ENCODE results near the gene IRF1. TPM values are rescaled to one million over a fixed set of nuclear protein-coding genes. Genes with fewer than 3 reads are reported as not detected.

Gene IRF1
- total RNA-seq, 2 donors from 2014 or later: 12.2 to 15.5 TPM

- DNase-seq (no peak), ATAC-seq (no peak)
- peak overlapping the region in 1 of 4 donors; percentile 14 for H3K27ac ChIP-seq
- no peaks in the 10 kb centered on the region for H3K36me3 ChIP-seq (replicated peaks in 1 of 2; ENCODE audit: insufficient read depth in 1 of 2, low read depth in 2 of 2)
- H3K4me3 ChIP-seq: no peak overlapping the region
- no peaks in the 10 kb centered on the region for H3K27me3 ChIP-seq
- WGBS, 2 donors: 72 to 91% methylated on average over 12 of the region's 12 CpGs
- H3K9me3 ChIP-seq: no peaks in the 10 kb centered on the region
- intact Hi-C loops (cut with DNase I): no loop called here
- H3K4me1 ChIP-seq: peaks cover 30% of the 10 kb centered on the region
- TF ChIP-seq CTCF (IDR thresholded peaks at IDR 0.05): no peak
- no peak for TF ChIP-seq POLR2A (IDR thresholded peaks at IDR 0.05)
These were observed 55.9 kb downstream of the IRF1 start for GRCh38 chr5:132434416-132435286.

- 94 to 95% methylated on average over 6 of the region's 6 CpGs for WGBS, 2 donors
- H3K4me1 ChIP-seq: peaks cover 45% of the 10 kb centered on the region
These were observed 57.4 kb downstream of the IRF1 start for GRCh38 chr5:132433141-132433540.

GRCh38 chr5:132431632-132432031, 58.9 kb downstream of the IRF1 start:
- intact Hi-C loops (cut with DNase I): no loop called here
- H3K4me1 ChIP-seq: peaks cover 53% of the 10 kb centered on the region
- H3K27me3 ChIP-seq: no peaks in the 10 kb centered on the region
- no peaks in the 10 kb centered on the region for H3K36me3 ChIP-seq (replicated peaks in 1 of 2; ENCODE audit: insufficient read depth in 1 of 2, low read depth in 2 of 2)
- no peak for DNase-seq
- 77 to 94% methylated on average over 4 of the region's 4 CpGs for WGBS, 2 donors
- H3K4me3 ChIP-seq: no peak overlapping the region
- H3K9me3 ChIP-seq: no peaks in the 10 kb centered on the region
- no peak overlapping the region for H3K27ac ChIP-seq
- no peak for ATAC-seq
- no peak for TF ChIP-seq CTCF (IDR thresholded peaks at IDR 0.05)
- no peak for TF ChIP-seq POLR2A (IDR thresholded peaks at IDR 0.05)

More at GRCh38 chr5:132433141-132433540, 57.4 kb downstream of the IRF1 start:
- TF ChIP-seq CTCF (IDR thresholded peaks at IDR 0.05) (no peak), POLR2A (IDR thresholded peaks at IDR 0.05) (no peak)
- Histone ChIP-seq H3K27me3 (no peaks in the 10 kb centered on the region), H3K36me3 (replicated peaks in 1 of 2; ENCODE audit: insufficient read depth in 1 of 2, low read depth in 2 of 2) (no peaks in the 10 kb centered on the region), H3K9me3 (no peaks in the 10 kb centered on the region), H3K4me3 (no peak overlapping the region), H3K27ac (no peak overlapping the region)
- DNase-seq (no peak), ATAC-seq (no peak)
- intact Hi-C loops (cut with DNase I): no loop called here

Small RNA genes lying within 50 kb of the gene (small RNA-seq; reads per million reads assigned to genes)
- not detected for gene RF00019

Other genes with a start within 250 kb of the IRF1 start
- gene PDLIM4, start 233.1 kb downstream of the IRF1 start, total RNA-seq: 1 to 10 TPM; 4.2 to 4.3 TPM
- gene SLC22A4, start 196.4 kb downstream of the IRF1 start, total RNA-seq: not detected
- gene SLC22A5, start 121.1 kb downstream of the IRF1 start, total RNA-seq: 10 to 100 TPM; 21.3 to 30.3 TPM
- gene IL5, start 52.7 kb upstream of the IRF1 start, total RNA-seq: not detected
- 10 to 100 TPM; 18.7 to 42.5 TPM for gene RAD50, start 66.2 kb upstream of the IRF1 start, total RNA-seq
- gene IL13, start 167.4 kb upstream of the IRF1 start, total RNA-seq: not detected
- gene IL4, start 183.2 kb upstream of the IRF1 start, total RNA-seq: not detected
- gene KIF3A, start 246.8 kb upstream of the IRF1 start, total RNA-seq: 1 to 10 TPM; 5.9 to 8.8 TPM